CD4-positive, CD25-positive, alpha-beta regulatory T cell (primary cell): ENCODE measurements around the gene LEMD3. TPM values are rescaled to one million over a fixed set of nuclear protein-coding genes. Genes with fewer than 3 reads are reported as not detected.

Source experiments
- ATAC-seq, 2 donors: fragments of 150-1000 bp; cut with Tn5 transposase; one replicate each; pipeline ENCODE4 v1.10.0; 2021; ENCODE audit warnings: low read depth in 2 of 2, moderate number of reproducible peaks in 2 of 2, moderate library complexity in 1 of 2
- DNase-seq, 3 donors: peaks; one replicate each; pipeline versions ENCODE4 v3.0.0 to v3.0.0-alpha.2; 2012 to 2022; ENCODE audit warnings: mixed read lengths in 1 of 3
- H3K27ac ChIP-seq: one replicate; pipeline ENCODE4 v1.7.0; 2013; ENCODE audit warnings: mild to moderate bottlenecking, low read length; ENCODE audit not compliant: insufficient read depth, poor library complexity, severe bottlenecking
- H3K27me3 ChIP-seq: one replicate; pipeline ENCODE4 v1.7.0; 2013; ENCODE audit warnings: low read length; ENCODE audit not compliant: control insufficient read depth, insufficient read depth
- H3K36me3 ChIP-seq: one replicate; pipeline ENCODE4 v1.7.0; 2013; ENCODE audit warnings: mild to moderate bottlenecking, low read length, moderate library complexity; ENCODE audit not compliant: control insufficient read depth, insufficient read depth
- H3K4me1 ChIP-seq: 2 replicates; pipeline ENCODE4 v1.7.0; 2013; ENCODE audit warnings: mild to moderate bottlenecking, low read length; ENCODE audit not compliant: insufficient read depth, control insufficient read depth, poor library complexity, severe bottlenecking
- H3K4me3 ChIP-seq: one replicate; pipeline ENCODE4 v1.7.0; 2013; ENCODE audit warnings: low read depth, mild to moderate bottlenecking, low read length, moderate library complexity
- H3K9me3 ChIP-seq, 2 experiments: 1 replicate in 1 of 2; 2 replicates in 1 of 2; pipeline ENCODE4 v1.7.0; 2013; ENCODE audit warnings: low read length in 2 of 2, mild to moderate bottlenecking in 1 of 2, moderate library complexity in 1 of 2; ENCODE audit not compliant: control insufficient read depth in 2 of 2
- H3K27ac Mint-ChIP-seq, 3 donors: one replicate each; pipeline ENCODE4 v1.8.0; 2020 to 2022; ENCODE audit warnings: mild to moderate bottlenecking in 3 of 3, mixed read lengths in 3 of 3, moderate library complexity in 2 of 3
- H3K27me3 Mint-ChIP-seq: one replicate; pipeline ENCODE4 v1.8.0; 2022; ENCODE audit warnings: mild to moderate bottlenecking, mixed read lengths
- H3K36me3 Mint-ChIP-seq: one replicate; pipeline ENCODE4 v1.8.0; 2020; ENCODE audit warnings: mixed read lengths
- H3K4me1 Mint-ChIP-seq, 4 donors: one replicate each; pipeline ENCODE4 v1.8.0; 2020 to 2022; ENCODE audit warnings: mixed read lengths in 4 of 4, mild to moderate bottlenecking in 1 of 4
- H3K4me3 Mint-ChIP-seq, 4 donors: one replicate each; pipeline ENCODE4 v1.8.0; 2020 to 2022; ENCODE audit warnings: mild to moderate bottlenecking in 4 of 4, mixed read lengths in 4 of 4, moderate library complexity in 3 of 4
- H3K9me3 Mint-ChIP-seq, 7 donors: one replicate each; pipeline ENCODE4 v1.8.0; 2020 to 2022; ENCODE audit warnings: mixed read lengths in 7 of 7, mild to moderate bottlenecking in 3 of 7, moderate library complexity in 2 of 7
- polyA plus RNA-seq, 4 donors: library from polyadenylated mRNA; unstranded; fragments of 300-500 nt; fragmentation: Illumina TruSeq; gene quantifications; one replicate each; pipeline ENCODE4 v1.2.3, GENCODE V29; 2021
- total RNA-seq: library from RNA; stranded (reverse); gene quantifications from one replicate; pipeline ENCODE4 v1.2.3, GENCODE V29; 2022

The LEMD3 gene
- total and polyA plus RNA-seq, 5 donors from 2014 or later, result 31.4 to 68.9 (median 37.4) TPM

DNA sequence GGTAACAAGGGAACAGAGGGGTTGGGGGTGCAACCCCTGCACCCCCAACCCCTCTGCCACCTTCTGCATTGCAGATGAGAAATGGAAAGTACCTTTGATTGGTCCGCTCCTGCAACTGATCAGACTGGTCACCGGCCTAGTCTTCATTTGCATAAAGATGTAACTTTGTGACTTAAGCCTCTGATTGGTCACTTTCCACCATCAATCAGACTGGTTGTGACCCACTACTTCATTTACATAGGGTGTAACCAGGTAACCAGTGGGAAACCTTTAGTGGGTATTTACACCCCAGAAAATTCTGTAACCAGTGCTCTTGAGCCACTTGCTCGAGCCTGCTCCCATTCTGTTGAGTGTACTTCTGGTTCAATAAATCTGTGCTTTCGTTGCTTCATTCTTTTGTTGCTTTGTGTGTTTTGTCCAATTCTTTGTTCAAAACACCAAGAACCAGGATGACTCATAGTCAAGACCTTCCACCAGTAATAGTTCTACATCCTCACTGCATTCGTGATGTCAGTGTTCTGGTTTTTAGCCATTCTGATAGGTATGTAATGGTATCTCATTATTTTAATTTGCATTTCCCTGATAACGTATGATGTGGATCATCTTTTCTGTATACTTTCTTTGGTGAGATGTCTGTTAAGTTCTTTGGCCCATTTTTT, 30.8 kb downstream of the LEMD3 start:
- no peak overlapping the region for H3K4me3 ChIP-seq
- H3K36me3 ChIP-seq, result peaks cover 11% of the 10 kb centered on the region
- H3K9me3 Mint-ChIP-seq, result peaks cover 0 to 25% (median 4%) of the 10 kb centered on the region in 7 donors
- H3K9me3 ChIP-seq, result peaks cover 13 to 16% of the 10 kb centered on the region in 2 experiments
- DNase-seq (peak in 1 of 3 donors; percentile 34), ATAC-seq (peak in 1 of 2 donors; percentile 46)
- peaks cover 15% of the 10 kb centered on the region for H3K4me1 ChIP-seq
- no peaks in the 10 kb centered on the region for H3K27me3 ChIP-seq
- H3K4me3 Mint-ChIP-seq, result peak overlapping the region in 2 of 4 donors; percentile 15 to 30
- peaks cover 39% of the 10 kb centered on the region for H3K36me3 Mint-ChIP-seq
- no peak overlapping the region for H3K27ac ChIP-seq
- H3K27me3 Mint-ChIP-seq, result no peaks in the 10 kb centered on the region
- H3K27ac Mint-ChIP-seq, result peak overlapping the region in 2 of 3 donors; percentile 7 to 59
- peaks cover 53 to 88% (median 60%) of the 10 kb centered on the region in 4 donors for H3K4me1 Mint-ChIP-seq

- DNase-seq, result no peak
- Histone ChIP-seq H3K27me3 (no peaks in the 10 kb centered on the region), H3K27ac (no peak overlapping the region), H3K36me3 (peaks cover 6% of the 10 kb centered on the region), H3K4me3 (no peak overlapping the region), H3K9me3 (no peaks in the 10 kb centered on the region), H3K4me1 (peaks cover 18% of the 10 kb centered on the region)
- Mint-ChIP-seq H3K4me3 (no peak overlapping the region), H3K36me3 (peaks cover 25% of the 10 kb centered on the region), H3K9me3 (peaks cover 0 to 5% (median 0%) of the 10 kb centered on the region in 7 donors), H3K27ac (peak overlapping the region in 1 of 3 donors; percentile 16), H3K27me3 (no peaks in the 10 kb centered on the region), H3K4me1 (peaks cover 57 to 88% (median 64%) of the 10 kb centered on the region in 4 donors)
- ATAC-seq, result no peak
These were observed 34.0 kb downstream of the LEMD3 start for GRCh38 chr12:65203376-65203775.

- peaks cover 1% of the 10 kb centered on the region for H3K36me3 ChIP-seq
- no peak overlapping the region for H3K4me3 Mint-ChIP-seq
- H3K27me3 Mint-ChIP-seq, result no peaks in the 10 kb centered on the region
- no peaks in the 10 kb centered on the region for H3K27me3 ChIP-seq
- H3K9me3 Mint-ChIP-seq, result peaks cover 0 to 5% (median 0%) of the 10 kb centered on the region in 7 donors
- no peak for ATAC-seq
- peaks cover 60 to 91% (median 73%) of the 10 kb centered on the region in 4 donors for H3K4me1 Mint-ChIP-seq
- no peak overlapping the region for H3K27ac ChIP-seq
- H3K27ac Mint-ChIP-seq, result peak overlapping the region in 1 of 3 donors; percentile 86
- no peaks in the 10 kb centered on the region for H3K9me3 ChIP-seq
- H3K36me3 Mint-ChIP-seq, result peaks cover 25% of the 10 kb centered on the region
- no peak overlapping the region for H3K4me3 ChIP-seq
- no peak for DNase-seq
- peaks cover 33% of the 10 kb centered on the region for H3K4me1 ChIP-seq
These were observed 35.6 kb downstream of the LEMD3 start for GRCh38 chr12:65204886-65205525.

GRCh38 chr12:65205886-65206285, 36.5 kb downstream of the LEMD3 start:
- DNase-seq (no peak), ATAC-seq (no peak)
- Histone ChIP-seq H3K4me1 (peaks cover 41% of the 10 kb centered on the region), H3K36me3 (no peaks in the 10 kb centered on the region), H3K27ac (no peak overlapping the region), H3K27me3 (no peaks in the 10 kb centered on the region), H3K9me3 (no peaks in the 10 kb centered on the region), H3K4me3 (no peak overlapping the region)
- Mint-ChIP-seq H3K27me3 (no peaks in the 10 kb centered on the region), H3K4me3 (no peak overlapping the region), H3K36me3 (peaks cover 16% of the 10 kb centered on the region), H3K9me3 (peaks cover 0 to 2% (median 0%) of the 10 kb centered on the region in 7 donors), H3K4me1 (peaks cover 52 to 91% (median 68%) of the 10 kb centered on the region in 4 donors), H3K27ac (peak overlapping the region in 2 of 3 donors; percentile 39 to 51)

DNA sequence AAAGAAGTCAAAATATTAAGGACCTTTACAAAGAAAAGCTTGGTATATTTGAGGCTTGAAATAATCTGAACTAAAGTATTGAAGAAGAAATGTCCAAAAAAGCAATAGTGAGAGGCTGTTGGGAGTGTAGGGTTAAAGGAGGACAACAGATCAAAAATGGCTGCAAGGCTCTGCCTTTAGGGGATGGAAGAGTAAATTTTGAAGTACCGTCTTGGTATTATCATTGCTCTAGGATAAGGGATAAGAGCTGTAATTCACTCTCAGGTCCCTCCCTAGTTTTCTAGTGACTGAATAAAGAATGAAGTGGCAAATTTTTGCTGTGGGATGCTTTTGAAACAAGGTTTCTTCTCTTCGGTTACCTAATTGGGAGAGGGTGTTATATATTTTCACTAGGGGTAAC, 38.7 kb downstream of the LEMD3 start:
- peaks cover 4% of the 10 kb centered on the region for H3K36me3 ChIP-seq
- Mint-ChIP-seq H3K4me3 (peak overlapping the region in 3 of 4 donors; percentile 2 to 34 (median 4)), H3K27ac (peak overlapping the region; percentile 63 to 84 (median 69)), H3K4me1 (peaks cover 39 to 74% (median 56%) of the 10 kb centered on the region in 4 donors), H3K27me3 (no peaks in the 10 kb centered on the region), H3K9me3 (no peaks in the 10 kb centered on the region), H3K36me3 (peaks cover 8% of the 10 kb centered on the region)
- H3K27me3 ChIP-seq, result no peaks in the 10 kb centered on the region
- DNase-seq (no peak), ATAC-seq (no peak)
- no peak overlapping the region for H3K27ac ChIP-seq
- H3K9me3 ChIP-seq, result no peaks in the 10 kb centered on the region
- no peak overlapping the region for H3K4me3 ChIP-seq
- H3K4me1 ChIP-seq, result peaks cover 39% of the 10 kb centered on the region

DNA sequence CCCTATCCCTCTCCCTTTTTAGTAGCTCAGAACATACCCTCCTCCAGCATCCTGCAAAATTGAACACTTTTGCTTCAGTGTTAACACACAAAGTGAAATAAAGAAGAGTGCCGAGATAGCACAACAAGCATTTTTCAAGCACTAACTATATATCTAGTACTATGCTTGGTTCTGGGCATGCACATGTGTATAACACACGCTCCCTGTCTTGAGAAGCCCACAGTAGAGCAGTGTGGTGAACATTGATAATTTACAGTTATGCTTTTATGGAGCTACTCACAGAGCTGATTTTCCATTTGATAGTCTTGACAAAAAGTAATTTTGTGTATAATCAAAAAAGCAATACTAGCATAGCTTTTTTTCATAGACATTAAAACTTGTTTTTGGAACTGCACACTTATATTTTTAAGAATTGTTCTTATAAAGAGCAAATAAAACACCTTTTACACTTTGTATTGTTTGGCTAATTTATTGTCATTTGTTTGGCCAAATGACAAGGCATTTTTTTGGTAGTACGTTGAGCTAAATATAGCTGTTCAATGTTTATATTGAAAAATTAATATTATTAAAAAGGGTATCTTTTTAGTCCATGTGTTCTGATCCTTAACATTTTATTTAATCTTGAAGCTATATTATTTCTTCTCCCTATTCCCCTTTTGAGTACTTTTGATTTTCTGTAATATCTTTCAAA, 39.7 kb downstream of the LEMD3 start:
- no peaks in the 10 kb centered on the region for H3K9me3 Mint-ChIP-seq
- no peaks in the 10 kb centered on the region for H3K27me3 Mint-ChIP-seq
- Histone ChIP-seq H3K36me3 (peaks cover 4% of the 10 kb centered on the region), H3K27ac (peak overlapping the region; percentile 57), H3K4me1 (peaks cover 38% of the 10 kb centered on the region), H3K27me3 (no peaks in the 10 kb centered on the region), H3K9me3 (no peaks in the 10 kb centered on the region), H3K4me3 (peak overlapping the region; percentile 58)
- DNase-seq (no peak), ATAC-seq (no peak)
- peaks cover 30 to 68% (median 51%) of the 10 kb centered on the region in 4 donors for H3K4me1 Mint-ChIP-seq
- peaks cover 12% of the 10 kb centered on the region for H3K36me3 Mint-ChIP-seq
- peak overlapping the region; percentile 82 to 92 (median 84) for H3K27ac Mint-ChIP-seq
- peak overlapping the region; percentile 73 to 84 (median 80) for H3K4me3 Mint-ChIP-seq

- peak overlapping the region; percentile 73 to 84 (median 80) for H3K4me3 Mint-ChIP-seq
- H3K27ac Mint-ChIP-seq, result peak overlapping the region; percentile 21 to 92 (median 82)
- H3K27me3 ChIP-seq, result no peaks in the 10 kb centered on the region
- H3K9me3 Mint-ChIP-seq, result no peaks in the 10 kb centered on the region
- peaks cover 36% of the 10 kb centered on the region for H3K4me1 ChIP-seq
- H3K4me1 Mint-ChIP-seq, result peaks cover 29 to 66% (median 52%) of the 10 kb centered on the region in 4 donors
- peak in 1 of 3 donors; percentile 66 for DNase-seq
- peak overlapping the region; percentile 57 for H3K27ac ChIP-seq
- ATAC-seq, result peak; percentile 52 to 56
- H3K9me3 ChIP-seq, result no peaks in the 10 kb centered on the region
- no peaks in the 10 kb centered on the region for H3K27me3 Mint-ChIP-seq
- peak overlapping the region; percentile 58 for H3K4me3 ChIP-seq
- H3K36me3 Mint-ChIP-seq, result peaks cover 14% of the 10 kb centered on the region
- peaks cover 4% of the 10 kb centered on the region for H3K36me3 ChIP-seq
These were observed 40.3 kb downstream of the LEMD3 start for GRCh38 chr12:65209655-65210043.
